GM12878 (cell line): ENCODE data around the gene CCDC9. TPM values are rescaled to one million over a fixed set of nuclear protein-coding genes. Genes with fewer than 3 reads are reported as not detected.
A peak's percentile ranks its signal among the peaks of the same experiment; 100 is the strongest.

Source experiments
- CREM ChIP-seq: IDR thresholded peaks from 2 replicates; pipeline ENCODE4 v1.6.1; 2014; ENCODE audit warnings: antibody characterized with exemption, low read depth
- EP300 ChIP-seq, 2 experiments: fragments of 150-350 bp in 1 of 2; IDR thresholded peaks; 2 replicates each; pipeline ENCODE4 v1.6.1; 2011 to 2012; ENCODE audit warnings: low read depth in 2 of 2, low read length in 2 of 2, borderline replicate concordance in 1 of 2, improper control_type of control experiment in 1 of 2, inconsistent platforms in 1 of 2; ENCODE audit not compliant: control insufficient read depth in 1 of 2
- ESRRA ChIP-seq: IDR thresholded peaks from 2 replicates; pipeline ENCODE4 v1.6.1; 2012; ENCODE audit warnings: mild to moderate bottlenecking, low read length, improper control_type of control experiment
- FOXK2 ChIP-seq: fragments of 450-650 bp; IDR thresholded peaks from 2 replicates; pipeline ENCODE4 v1.6.1; 2017; ENCODE audit warnings: mild to moderate bottlenecking, moderate library complexity
- IKZF2 ChIP-seq, 2 experiments: fragments of 450-650 bp; IDR thresholded peaks; 2 replicates each; pipeline ENCODE4 v1.6.1; 2017; ENCODE audit warnings: mild to moderate bottlenecking in 2 of 2, moderate library complexity in 2 of 2
- JUNB ChIP-seq: IDR thresholded peaks from 2 replicates; pipeline ENCODE4 v1.6.1; 2016; ENCODE audit warnings: antibody characterized with exemption, mild to moderate bottlenecking
- MXI1 ChIP-seq: fragments of 150-350 bp; IDR thresholded peaks from 2 replicates; pipeline ENCODE4 v1.6.1; 2011; ENCODE audit warnings: low read depth, mild to moderate bottlenecking, inconsistent platforms, low read length, improper control_type of control experiment
- NFIC ChIP-seq: IDR thresholded peaks from 2 replicates; pipeline ENCODE4 v1.6.1; 2012; ENCODE audit warnings: low read depth, mild to moderate bottlenecking, inconsistent platforms, low read length, moderate library complexity
- NFYB ChIP-seq: IDR thresholded peaks from 2 replicates; pipeline ENCODE4 v1.6.1; 2011; ENCODE audit warnings: low read depth, mild to moderate bottlenecking, low read length, improper control_type of control experiment, moderate library complexity; ENCODE audit not compliant: insufficient read depth
- NR2C1 ChIP-seq: fragments of 450-650 bp; IDR thresholded peaks from 2 replicates; pipeline ENCODE4 v1.6.1; 2017; ENCODE audit warnings: antibody characterized with exemption, mild to moderate bottlenecking, moderate library complexity
- PAX5 ChIP-seq: IDR thresholded peaks from 2 replicates; pipeline ENCODE4 v1.6.1; 2011; ENCODE audit warnings: low read depth, low read length, borderline replicate concordance
- PML ChIP-seq: IDR thresholded peaks from 2 replicates; pipeline ENCODE4 v1.6.1; 2012; ENCODE audit warnings: low read length, inconsistent platforms
- SIN3A ChIP-seq: IDR thresholded peaks from 2 replicates; pipeline ENCODE4 v1.6.1; 2012; ENCODE audit warnings: low read depth, low read length, improper control_type of control experiment
- SMARCA5 ChIP-seq: fragments of 450-650 bp; IDR thresholded peaks from 2 replicates; pipeline ENCODE4 v1.6.1; 2017; ENCODE audit warnings: mild to moderate bottlenecking
- STAT3 ChIP-seq: IDR thresholded peaks from 2 replicates; pipeline ENCODE4 v1.6.1; 2011; ENCODE audit warnings: low read depth, low read length, improper control_type of control experiment
- TAF1 ChIP-seq: IDR thresholded peaks from 2 replicates; pipeline ENCODE4 v1.6.1; 2011; ENCODE audit warnings: mild to moderate bottlenecking, low read depth, low read length, borderline replicate concordance
- polyA plus RNA-seq, 11 experiments: library from polyadenylated mRNA; depleted of rRNA in 4 of 11; unstranded in 6 of 11; stranded (reverse) in 5 of 11; fragments of >200 nt; fragmentation: Nextera tagmentation in 4 of 11; fragmentation: Illumina TruSeq in 1 of 11; extraction: Ambion mirVana in 4 of 11; extraction: Trizol in 1 of 11; gene quantifications; 1 replicate in 1 of 11; 2 replicates in 10 of 11; pipeline versions ENCODE4 v1.2.1 to v1.2.3, GENCODE V29; 2011 to 2016; ENCODE audit warnings: inconsistent platforms in 2 of 11, missing spikeins in 2 of 11, low read depth in 1 of 11
- total RNA-seq, 4 experiments: library from RNA; depleted of rRNA in 3 of 4; stranded (reverse); fragments of >200 nt in 3 of 4; fragmentation: Illumina TruSeq in 1 of 4; extraction: Trizol in 1 of 4; gene quantifications; 2 replicates each; pipeline versions ENCODE4 v1.2.1 to v1.2.3, GENCODE V29; 2013 to 2021
- TF ChIP-seq, protein P1 (sequence below): fragments of 450-650 bp; conservative IDR thresholded peaks from 2 replicates; pipeline ENCODE4 v1.6.1; 2017; ENCODE audit warnings: mild to moderate bottlenecking, moderate library complexity
- TF ChIP-seq, protein P2 (sequence below): IDR thresholded peaks from 2 replicates; pipeline ENCODE4 v1.6.1; 2012; ENCODE audit warnings: mild to moderate bottlenecking, low read depth, low read length
- TF ChIP-seq, protein P3 (sequence below): IDR thresholded peaks from 2 replicates; pipeline ENCODE4 v1.6.1; 2012; ENCODE audit warnings: low read depth, low read length, improper control_type of control experiment
- TF ChIP-seq, protein P4 (sequence below): IDR thresholded peaks from 2 replicates; pipeline ENCODE4 v1.6.1; 2011; ENCODE audit warnings: low read depth, mild to moderate bottlenecking, low read length, moderate library complexity, borderline replicate concordance; ENCODE audit errors: extremely low read depth

CCDC9 gene
- total and polyA plus RNA-seq, 10 of the 15 experiments (the other 5 are each of a cell fraction or from before 2014, with no cell fraction given) = 0.18 to 17.5 (median 7.1) TPM; not detected in 1

DNA sequence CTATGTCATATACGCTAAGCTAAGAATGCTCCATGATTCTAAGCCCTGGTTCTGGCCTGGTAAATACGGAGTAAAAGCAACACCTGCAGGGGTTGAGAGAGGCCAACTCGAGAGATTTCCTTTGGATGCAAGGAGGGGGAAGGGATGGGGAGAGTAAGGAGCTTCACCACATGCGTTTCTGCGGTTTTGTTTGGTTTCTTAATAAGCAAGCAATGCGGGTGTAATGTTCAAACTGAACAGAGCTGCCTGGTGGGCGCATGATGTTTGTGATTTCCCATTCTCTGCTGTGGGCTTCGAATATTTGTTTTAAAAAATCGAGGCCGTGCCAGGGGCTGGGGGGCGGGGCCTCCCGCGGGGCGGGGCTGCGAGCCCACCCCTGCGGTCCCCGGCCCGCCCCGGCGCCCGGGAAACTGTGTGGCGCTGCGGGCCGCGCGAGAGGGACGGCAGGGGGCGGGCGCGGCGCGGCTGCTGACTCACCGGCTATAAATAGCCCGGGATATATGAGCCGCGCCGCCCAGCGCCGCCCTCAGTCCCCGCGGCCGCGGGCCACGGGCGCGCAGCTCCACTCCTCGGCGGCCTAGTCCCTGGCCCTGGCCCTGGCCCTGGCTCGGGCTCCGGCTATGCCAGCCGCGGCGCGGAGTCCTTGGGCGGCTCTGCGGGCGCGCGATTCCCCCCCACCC, 30.4 kb upstream of the CCDC9 start (continued):
- peak in 1 of 2 experiments; percentile 46; a peak in 1 of 4 replicates for TF ChIP-seq IKZF2 (IDR thresholded peaks at IDR 0.05)
- peak; percentile 9 to 34; a peak in 1 of 4 replicates for TF ChIP-seq EP300 (IDR thresholded peaks at IDR 0.05; ENCODE audit: borderline replicate concordance in 1 of 2, control insufficient read depth in 1 of 2, low read depth in 2 of 2, low read length in 2 of 2)
- TF ChIP-seq, protein P1, sequence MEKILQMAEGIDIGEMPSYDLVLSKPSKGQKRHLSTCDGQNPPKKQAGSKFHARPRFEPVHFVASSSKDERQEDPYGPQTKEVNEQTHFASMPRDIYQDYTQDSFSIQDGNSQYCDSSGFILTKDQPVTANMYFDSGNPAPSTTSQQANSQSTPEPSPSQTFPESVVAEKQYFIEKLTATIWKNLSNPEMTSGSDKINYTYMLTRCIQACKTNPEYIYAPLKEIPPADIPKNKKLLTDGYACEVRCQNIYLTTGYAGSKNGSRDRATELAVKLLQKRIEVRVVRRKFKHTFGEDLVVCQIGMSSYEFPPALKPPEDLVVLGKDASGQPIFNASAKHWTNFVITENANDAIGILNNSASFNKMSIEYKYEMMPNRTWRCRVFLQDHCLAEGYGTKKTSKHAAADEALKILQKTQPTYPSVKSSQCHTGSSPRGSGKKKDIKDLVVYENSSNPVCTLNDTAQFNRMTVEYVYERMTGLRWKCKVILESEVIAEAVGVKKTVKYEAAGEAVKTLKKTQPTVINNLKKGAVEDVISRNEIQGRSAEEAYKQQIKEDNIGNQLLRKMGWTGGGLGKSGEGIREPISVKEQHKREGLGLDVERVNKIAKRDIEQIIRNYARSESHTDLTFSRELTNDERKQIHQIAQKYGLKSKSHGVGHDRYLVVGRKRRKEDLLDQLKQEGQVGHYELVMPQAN = peak; percentile 68
- TF ChIP-seq STAT3 = no peak
- peak; percentile 93 for TF ChIP-seq TAF1
- no peak for TF ChIP-seq JUNB
- TF ChIP-seq ESRRA = peak; percentile 74; the same call in 1 of the 2 replicates
- no peak for TF ChIP-seq NFYB
- peak; percentile 60 for TF ChIP-seq SIN3A
- no peak for TF ChIP-seq FOXK2
- peak; percentile 84 for TF ChIP-seq MXI1
- peak; percentile 52; the same call in 1 of the 2 replicates for TF ChIP-seq NR2C1
- peak; percentile 71 for TF ChIP-seq SMARCA5
- TF ChIP-seq PML = peak; percentile 99
- TF ChIP-seq, protein P2, sequence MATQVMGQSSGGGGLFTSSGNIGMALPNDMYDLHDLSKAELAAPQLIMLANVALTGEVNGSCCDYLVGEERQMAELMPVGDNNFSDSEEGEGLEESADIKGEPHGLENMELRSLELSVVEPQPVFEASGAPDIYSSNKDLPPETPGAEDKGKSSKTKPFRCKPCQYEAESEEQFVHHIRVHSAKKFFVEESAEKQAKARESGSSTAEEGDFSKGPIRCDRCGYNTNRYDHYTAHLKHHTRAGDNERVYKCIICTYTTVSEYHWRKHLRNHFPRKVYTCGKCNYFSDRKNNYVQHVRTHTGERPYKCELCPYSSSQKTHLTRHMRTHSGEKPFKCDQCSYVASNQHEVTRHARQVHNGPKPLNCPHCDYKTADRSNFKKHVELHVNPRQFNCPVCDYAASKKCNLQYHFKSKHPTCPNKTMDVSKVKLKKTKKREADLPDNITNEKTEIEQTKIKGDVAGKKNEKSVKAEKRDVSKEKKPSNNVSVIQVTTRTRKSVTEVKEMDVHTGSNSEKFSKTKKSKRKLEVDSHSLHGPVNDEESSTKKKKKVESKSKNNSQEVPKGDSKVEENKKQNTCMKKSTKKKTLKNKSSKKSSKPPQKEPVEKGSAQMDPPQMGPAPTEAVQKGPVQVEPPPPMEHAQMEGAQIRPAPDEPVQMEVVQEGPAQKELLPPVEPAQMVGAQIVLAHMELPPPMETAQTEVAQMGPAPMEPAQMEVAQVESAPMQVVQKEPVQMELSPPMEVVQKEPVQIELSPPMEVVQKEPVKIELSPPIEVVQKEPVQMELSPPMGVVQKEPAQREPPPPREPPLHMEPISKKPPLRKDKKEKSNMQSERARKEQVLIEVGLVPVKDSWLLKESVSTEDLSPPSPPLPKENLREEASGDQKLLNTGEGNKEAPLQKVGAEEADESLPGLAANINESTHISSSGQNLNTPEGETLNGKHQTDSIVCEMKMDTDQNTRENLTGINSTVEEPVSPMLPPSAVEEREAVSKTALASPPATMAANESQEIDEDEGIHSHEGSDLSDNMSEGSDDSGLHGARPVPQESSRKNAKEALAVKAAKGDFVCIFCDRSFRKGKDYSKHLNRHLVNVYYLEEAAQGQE = 0 out of 2 replicates have a peak, but pooled peaks have one; percentile 26
- TF ChIP-seq NFIC = no peak
- TF ChIP-seq, protein P3, sequence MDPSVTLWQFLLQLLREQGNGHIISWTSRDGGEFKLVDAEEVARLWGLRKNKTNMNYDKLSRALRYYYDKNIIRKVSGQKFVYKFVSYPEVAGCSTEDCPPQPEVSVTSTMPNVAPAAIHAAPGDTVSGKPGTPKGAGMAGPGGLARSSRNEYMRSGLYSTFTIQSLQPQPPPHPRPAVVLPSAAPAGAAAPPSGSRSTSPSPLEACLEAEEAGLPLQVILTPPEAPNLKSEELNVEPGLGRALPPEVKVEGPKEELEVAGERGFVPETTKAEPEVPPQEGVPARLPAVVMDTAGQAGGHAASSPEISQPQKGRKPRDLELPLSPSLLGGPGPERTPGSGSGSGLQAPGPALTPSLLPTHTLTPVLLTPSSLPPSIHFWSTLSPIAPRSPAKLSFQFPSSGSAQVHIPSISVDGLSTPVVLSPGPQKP = peak; percentile 45; the same call in 1 of the 2 replicates
- peak; percentile 12; the same call in 1 of the 2 replicates for TF ChIP-seq CREM
- 0 out of 2 replicates have a peak, but pooled peaks have one; percentile 7 for TF ChIP-seq PAX5
- TF ChIP-seq, protein P4, sequence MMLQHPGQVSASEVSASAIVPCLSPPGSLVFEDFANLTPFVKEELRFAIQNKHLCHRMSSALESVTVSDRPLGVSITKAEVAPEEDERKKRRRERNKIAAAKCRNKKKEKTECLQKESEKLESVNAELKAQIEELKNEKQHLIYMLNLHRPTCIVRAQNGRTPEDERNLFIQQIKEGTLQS = 0 out of 2 replicates have a peak, but pooled peaks have one; percentile 22
